Pulmonary artery endothelial cell (primary cell): Measurements from ENCODE around the gene SCN8A. TPM values are rescaled to one million over a fixed set of nuclear protein-coding genes. Genes with fewer than 3 reads are reported as not detected.
"Not testable (repeated sequence)": the region's sequence is repeated elsewhere in the genome, so short reads cannot be mapped to it uniquely, and the experiment has no call there.

Source experiments
- DNase-seq: peaks from one replicate; pipeline ENCODE4 v3.0.0-alpha.2; 2011; ENCODE audit warnings: low read depth, low spot score
- total RNA-seq: library from RNA; depleted of rRNA; stranded (reverse); fragments of >200 nt; gene quantifications from 2 replicates; pipeline ENCODE4 v1.2.3, GENCODE V29; 2014

The SCN8A gene
- total RNA-seq, 1 donor from 2014 or later = 21.0 TPM

DNA sequence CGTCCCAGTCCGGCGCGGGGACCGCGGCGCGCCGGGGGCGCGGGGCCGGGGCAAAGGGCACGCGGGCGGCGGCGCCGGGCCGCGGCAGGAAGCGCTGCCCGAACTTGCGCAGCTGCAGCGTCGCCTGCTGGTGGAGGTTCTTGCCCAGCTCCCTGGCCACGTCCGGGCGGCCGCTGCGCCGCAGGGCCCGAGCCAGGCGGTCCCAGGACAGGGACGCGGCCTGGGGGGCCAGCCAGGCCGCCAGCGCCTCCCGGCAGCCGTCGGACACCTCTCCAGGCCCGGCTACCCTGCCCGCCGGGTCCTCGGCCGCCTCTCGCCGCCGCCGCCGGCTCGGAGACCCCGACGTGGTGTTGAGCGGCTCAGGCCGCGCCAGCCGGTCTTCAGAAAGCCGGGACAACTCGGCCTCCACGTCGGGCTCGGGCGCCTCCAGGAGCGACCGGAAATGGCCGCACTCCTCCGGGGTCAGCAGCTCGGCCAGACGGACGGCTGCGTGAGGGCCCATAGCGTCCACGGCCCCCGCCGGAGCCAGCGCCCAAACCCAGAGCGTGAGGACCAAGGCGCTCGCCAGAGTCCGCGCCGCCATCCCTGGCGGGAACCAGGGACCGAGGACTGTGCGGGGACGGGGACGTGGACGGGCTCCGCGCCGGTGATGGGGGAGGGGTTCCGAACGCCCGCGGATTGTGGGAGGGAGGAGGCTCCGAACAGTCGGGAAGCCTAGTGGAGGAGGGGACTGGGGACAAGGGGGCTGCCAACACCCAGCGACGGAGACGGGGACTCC is 223.5 kb downstream of the SCN8A start:
- peak; percentile 44 for DNase-seq

DNA sequence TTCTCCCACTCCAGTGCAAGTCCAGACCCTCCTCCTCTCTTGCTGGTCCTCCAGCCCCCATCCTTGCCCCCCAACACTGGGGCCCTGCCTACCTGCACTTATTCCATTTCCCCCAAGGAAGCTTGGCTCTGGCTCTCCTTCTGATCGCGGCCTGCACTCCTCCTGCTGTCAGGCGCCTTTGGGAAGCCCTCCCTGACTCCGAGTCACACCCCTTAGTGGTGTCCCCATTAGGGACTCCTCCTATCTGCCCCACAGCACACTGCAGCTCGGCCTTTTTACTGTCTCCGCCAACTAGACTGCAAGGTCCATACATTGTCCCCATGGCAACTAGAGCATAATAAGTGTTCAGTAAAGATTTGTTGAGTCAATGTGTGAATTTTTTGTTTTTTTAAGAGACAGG is 224.5 kb downstream of the SCN8A start:
- no peak for DNase-seq

DNA sequence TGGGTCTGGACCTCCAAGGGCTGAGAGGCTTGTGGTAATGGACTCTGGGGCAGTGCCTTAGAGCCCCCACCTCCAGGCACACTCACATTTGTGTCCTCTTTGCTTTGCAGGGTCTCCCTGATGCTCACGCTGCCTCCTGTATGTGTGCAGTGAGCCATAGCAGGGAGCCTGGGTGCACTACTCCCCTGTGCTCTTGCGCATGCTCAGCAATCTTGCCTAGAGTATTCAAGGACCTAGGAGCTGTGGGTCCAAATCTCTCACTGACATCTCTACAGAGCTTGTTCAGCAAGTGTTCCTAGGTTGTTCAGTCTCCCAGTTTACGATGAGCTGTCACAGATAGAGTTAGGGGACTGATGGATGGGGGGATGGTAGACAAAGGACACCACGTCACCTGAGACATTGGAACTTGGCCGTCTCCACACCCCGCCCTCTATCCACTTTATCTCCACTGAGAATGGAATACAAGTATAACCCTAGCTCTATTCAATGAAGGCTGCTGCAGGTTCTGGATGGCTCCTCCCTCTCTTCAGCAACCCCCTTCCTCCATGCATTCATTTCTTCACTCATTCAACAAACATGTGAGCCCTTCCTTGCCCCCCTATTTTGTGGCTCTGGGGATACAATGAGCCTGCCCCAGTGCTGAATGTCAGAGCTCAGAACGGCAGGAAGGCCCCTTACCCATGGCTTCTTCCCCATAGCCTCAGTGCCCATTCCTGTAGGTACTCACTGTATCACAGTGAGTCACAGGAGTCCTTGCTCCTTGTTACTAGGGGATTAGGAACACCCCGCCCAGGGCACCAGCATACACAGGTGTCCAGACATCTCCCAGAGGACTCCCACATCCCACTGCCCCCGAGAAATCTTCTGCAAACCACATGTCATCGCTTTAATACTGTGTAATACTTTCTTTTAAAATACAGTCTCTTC is 226.3 kb downstream of the SCN8A start:
- no peak for DNase-seq

DNA sequence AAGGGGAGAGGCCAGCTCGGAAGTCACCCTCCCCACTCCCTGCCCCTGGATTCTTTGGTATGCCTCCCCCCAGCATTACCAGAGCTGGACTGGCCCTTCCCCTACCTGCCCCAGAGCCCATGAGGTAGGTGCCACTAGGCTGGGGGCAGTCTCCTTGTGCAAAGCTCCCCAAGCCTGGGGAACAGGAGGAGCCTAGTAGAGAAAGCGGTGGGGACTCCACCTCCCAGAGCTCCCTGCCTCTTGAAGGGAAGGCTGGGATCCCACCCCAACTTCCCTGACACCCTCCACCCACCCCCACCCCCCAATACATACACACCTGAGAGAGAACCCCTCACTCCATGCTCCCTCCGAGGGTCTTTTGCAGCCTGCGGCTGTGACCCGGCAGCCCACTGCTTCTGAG is 227.1 kb downstream of the SCN8A start:
- no peak for DNase-seq

DNA sequence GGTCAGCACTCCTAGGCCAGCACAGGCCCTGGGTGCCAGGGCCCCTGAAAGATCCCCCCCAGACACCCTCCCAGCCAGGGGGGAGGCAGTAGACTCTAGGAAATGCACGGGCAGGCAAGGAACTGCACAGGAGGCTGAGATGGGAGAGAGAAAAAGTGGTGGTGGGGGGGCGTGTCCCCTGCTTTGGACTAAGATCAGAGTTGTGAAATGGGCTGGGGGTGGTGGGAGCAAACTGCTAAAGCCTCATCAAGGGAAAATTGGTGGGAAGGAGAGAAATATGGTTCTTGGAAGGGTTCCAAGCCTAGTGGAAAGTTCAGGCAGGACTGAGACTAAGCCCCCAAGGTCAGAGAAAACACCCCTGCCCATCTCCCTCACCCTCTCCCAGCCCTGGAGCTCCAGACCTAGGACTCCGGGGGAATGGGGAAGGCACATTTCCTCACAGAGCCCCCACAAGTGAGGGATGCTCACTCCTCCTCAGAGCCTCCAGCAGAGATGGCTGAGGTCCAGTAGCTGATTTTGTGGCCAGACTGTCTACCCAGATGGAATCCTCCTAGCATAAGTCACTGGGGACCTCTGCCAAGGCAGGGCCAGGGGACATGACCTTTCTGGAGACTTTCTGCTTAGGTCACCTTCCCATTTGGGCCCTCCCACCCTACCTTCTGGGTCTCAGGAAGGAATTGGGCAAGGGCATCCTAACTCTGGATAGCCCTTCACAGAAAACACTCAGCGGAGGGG is 227.7 kb downstream of the SCN8A start:
- no peak for DNase-seq

DNA sequence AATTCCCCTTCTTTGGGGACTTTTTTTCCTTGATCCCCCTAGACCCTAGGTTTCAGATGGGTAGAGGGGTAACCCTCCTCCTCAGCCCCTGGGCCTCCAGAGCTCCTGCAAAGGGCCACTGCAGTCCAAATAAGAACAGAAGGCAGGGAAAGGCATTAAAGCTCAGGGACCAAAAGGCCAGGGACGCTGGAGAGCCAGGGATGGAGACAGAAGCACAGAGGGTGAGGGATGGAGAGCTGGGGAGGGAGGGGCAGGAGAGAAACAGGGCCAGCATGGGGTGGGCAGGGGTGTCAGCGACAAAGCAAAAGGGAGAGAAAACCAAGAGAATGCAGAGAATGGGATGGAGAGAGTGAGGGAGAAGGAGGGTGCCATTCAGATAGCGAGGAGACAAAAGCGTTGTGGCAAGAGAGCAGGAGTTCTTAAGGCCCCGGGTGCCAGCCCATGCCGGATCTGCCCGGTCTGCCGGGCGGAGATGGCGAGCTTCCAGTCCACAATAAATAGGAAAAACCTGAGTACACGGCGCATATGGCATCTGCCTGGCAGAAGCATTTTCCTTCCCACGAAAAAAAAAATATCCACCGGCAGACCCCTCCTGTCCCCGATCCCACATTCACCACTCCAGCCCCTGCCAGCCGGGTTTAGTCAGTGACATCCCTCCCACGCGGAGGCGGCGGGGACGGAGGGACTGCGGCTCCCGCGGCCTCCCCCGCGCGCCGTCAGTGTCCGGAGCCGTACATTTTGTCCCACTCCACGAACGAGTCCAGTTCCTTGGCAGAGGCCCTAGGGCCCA is 228.9 kb downstream of the SCN8A start:
- DNase-seq = no peak

DNA sequence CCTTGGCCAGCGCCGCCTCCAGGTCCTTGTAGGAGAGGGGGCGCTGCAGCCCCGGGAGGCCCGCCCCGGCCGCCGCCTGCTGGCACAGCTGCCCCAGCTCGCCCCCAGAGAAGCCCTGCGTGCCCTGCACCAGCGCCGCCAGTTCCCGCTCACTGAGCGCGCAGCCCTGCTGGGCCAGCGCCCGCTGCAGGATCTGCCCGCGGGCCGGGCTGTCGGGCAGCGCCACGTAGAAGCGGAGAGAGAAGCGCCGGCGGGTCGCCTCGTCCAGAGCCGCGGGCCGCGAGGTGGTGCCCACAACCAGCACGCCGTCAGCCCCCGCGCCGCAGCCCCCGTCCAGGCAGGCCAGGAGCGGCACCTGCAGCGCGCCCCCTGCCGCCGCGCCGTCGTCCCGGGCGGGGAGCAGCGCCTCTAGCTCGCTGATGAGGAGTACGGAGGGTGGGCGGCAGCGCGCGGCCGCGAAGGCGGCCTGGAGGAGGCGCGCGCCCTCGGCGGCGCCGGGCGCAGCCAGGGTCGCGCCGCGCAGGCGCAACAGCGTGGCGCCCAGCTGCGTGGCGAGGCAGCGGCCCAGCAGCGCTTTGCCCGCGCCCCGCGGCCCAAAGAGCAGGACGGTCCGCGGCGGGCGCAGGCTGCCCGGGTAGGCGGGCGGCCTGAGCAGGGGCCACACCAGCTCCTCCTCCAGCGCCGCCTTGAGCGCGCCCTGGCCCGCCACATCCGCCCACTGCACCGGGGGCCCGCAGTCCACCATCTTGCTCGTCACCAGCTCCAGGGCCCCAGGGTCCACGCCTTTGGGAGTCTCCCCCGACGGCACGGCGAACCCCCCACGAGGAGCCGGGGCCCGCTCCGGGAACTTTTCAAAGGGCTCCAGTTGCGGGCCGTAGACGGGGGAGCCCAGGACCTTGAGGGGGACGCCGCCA is 229.8 kb downstream of the SCN8A start:
- DNase-seq = no peak

DNA sequence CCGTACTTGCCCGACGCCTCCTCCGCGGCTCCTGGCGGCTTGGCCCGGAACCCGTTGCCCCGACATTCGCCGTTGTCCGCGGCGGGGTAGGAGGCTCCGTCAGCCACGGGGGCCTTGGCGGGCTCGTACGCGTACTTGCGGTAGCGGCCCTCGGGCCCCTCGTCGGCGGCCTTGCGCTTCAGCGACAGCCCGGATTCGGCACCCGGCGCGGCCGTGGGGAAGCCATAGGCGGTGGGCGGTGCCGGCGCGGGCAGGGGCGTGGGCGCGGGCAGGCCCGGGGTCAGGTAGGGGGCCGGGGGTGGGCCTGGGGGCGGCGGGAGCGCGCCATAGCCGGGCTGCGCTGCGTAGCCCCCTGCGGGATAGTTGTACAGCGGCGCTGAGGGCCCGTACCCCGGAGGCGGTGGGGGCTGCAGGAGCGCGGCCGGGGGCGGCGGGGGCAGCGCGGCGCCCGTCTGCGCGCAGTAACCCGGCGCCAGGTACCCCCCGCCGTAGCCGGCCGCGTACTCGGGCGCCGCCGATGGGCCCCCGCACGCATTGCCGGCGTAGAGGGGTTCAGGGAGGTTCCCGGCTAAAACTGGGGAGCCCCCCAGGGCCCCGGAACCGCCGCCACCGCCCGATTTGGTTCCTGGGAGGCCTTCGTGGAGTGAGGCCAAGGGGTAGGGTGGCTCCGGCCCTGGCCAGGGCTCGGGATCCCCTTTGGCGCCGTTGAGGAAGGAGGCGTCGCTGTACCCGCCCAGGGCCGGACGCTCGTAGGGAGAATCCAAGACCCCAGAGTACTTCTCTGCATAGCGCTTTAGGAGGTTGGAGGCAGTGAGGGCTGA is 230.6 kb downstream of the SCN8A start:
- DNase-seq = no peak

DNA sequence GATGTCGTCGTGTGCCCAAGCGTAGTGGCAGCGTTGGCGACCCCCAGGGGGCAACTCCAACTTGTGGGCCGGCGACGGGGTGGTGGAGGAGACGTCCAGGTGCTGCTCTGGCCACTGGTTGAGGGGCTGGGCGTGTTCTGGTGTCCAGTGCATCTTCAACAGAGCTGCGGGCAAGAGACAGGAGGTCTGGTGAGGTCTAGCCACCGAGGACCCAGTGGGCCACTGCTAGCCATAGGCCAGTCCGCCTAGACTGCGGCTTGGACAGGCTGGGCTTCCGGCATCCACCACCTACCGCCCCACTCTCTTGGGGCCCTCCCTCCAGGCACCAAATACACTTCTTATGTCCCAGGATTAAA is 231.2 kb downstream of the SCN8A start:
- DNase-seq = no peak

DNA sequence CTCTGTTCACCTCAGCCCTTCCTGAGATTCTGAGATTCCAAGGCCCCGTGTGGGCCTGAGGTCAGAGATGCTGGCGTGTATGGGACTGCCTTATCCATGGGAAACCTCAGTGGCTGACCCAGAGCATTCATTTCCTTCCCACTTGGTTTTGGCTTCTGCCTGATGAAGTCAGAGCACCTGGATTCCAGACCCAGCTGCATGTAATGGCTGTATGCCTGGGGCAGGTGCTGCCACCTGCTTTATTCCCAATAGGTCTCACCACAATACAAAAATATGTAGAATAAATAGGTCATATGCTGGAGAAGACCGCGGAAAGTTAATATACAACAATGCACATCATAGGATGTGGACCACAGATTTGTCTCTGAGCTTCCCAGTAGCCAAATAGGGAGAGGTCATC is 231.9 kb downstream of the SCN8A start:
- no peak for DNase-seq

DNA sequence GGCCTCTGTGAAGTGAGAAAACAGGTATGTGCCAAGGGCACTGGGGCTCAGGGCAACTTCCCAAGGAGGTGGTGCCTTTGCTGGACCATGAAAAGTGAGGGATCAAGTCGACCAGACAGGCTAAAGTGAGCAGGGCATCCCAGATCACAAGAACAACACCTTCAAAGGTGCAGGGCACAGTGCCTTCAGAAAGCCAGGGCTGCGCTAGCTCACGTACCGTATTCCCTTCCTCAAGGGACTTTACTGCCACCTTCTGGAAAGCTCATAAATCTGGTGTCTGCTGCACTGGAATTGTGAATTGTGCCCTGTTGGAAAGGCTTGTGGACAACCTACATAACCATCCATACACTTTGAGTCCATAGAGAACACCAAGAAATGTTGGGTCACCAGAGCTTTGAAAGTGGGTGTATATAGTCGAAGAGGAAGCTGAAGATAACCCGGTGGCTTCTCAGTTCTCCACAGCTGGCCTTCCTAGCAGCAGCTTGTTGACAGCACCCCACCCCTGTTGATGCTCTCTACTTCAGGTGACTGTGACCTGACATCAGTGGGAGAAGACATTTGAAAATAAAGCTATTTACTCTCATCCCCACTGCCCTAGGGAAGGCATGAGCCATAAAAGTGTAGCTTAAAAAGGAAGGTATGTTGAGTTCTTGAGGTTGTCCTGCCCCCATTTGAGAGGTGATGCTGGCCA is 233.0 kb downstream of the SCN8A start:
- DNase-seq = peak; percentile 45

DNA sequence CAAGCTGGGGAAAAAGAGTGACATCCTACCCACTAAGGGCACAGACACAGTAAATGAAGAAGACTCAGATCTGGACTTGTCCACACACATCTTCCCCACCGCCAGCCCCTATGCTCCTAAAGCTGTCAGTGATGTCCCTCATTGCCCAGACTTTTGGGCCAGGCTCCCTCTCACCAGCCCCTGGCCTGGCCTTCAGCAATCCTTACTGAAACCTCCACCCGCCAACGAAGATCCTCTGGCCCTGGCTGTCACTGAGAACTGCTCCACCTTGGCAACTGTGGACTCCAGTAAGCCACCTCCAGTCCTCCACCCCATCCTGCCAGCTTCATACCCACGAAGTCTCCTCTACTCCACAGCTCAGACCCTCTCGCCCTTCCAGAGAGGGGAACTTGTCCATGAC is 234.2 kb downstream of the SCN8A start:
- no peak for DNase-seq

DNA sequence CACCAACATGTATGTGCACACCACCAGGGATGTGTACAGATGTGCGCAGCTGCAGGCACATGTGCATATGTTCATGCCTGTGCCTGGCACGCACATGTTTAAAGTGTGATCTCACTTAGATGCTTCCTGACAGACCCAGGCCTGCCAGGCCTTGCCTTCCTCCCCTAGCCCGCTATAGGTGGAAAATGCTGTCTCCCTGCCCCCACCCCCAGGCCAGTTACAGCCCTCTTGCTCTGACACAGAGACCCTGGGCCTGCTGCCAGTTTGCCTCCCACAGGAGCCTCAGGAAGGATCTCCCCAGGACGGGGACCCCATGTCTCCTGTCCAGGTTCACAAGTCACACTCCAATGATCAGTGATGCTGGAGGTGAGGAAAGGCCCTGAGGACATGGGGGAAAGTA is 235.8 kb downstream of the SCN8A start:
- DNase-seq = no peak

DNA sequence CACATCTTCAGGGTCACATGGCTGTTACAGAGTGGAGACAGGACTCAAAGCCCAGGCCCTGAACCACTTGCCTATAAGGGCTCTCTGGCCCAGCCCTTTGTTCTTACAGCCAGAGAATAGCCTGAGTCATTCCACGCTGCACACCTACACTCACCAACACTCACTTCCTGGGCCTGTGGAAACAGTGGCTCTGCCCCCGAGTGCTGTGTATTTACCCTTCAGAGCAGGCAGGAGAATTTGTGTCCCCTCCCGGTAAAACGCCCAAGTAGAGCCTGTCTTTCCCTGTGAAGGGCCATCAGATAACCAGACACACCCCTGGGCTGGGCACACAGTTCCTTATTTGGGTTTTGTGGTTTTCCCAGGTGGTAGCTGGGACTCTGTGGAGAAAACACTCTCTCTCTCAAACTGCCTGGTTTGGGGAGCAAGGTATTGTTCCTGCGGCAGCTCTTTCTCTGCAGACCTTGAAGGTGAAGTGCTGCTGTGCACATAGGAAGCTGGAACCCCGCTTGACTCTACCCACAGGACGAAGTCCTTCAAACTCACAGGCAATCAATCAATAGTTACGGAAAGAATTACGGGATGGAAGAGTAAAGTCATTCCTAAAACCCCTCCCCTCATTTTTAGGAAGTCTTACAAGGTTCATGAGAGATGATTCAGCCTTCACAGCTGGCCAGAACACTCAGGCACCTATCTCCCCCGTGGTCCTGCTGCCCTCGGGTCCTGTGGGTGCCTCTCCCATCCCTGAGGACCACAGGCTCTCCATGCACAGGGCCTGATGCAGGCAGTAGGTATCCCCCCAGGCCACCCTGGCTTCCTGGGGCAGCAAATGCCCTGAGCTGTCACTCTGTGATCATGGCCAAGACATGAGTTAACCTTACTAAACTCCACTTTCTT is 237.1 kb downstream of the SCN8A start:
- no peak for DNase-seq

DNA sequence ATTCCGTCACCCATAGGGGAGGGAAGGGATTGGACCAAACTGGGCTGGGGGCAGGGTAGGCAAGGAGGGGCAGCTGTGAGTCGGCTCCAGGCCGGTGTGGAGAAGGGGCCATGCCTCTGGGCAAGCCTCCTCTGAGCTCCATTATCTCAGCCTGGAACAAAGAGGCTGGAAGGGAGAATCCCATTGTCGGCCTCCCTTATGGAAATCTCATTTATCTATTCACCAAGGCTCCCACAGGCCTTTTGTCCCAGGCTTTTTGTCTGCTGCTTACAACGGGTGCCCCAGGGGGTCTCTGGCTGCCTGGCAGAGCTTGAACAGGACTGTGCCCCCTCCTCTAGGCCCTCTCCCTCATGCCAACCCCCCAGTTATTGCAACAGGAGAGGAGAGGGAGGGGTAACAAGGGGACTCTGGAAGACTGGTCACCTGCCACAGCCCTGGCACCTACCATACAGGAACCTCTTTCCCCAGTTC is 238.0 kb downstream of the SCN8A start:
- no peak for DNase-seq

DNA sequence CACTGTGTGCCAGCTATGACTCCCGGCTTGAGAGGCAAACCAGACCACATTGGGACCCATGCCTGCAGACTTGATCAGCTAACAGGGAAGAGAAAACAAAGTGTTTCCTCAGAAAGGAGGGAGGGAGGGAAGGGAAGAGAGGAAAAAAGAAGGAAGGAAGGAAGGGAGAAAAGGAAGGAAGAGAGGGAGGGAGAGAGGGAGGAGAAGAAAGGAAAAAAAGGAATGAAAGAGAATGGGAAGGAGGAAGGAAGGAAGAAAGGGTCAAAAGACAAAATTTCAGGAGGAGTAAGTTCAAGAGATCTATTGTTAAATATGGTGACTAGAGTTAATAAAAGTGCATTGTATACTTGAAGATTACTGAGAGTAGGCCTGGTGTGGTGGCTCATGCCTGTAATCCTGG is 238.6 kb downstream of the SCN8A start:
- DNase-seq = no peak

DNA sequence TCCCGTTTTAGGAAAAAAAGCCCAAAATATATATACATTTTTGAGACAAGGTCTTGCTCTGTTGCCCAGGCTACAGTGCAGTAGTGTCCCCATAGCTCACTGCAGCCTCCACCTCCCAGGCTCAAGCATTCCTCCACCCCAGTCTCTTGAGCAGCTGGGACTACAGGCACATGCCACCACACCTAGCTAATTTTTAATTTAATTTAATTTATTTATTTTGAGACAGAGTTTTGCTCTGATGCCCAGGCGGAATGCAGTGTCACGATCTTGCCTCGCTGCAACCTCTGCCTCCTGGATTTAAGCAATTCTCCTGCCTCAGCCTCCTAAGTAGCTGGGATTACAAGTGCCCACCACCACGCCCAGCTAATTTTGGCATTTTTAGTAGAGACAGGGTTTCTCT is 240.8 kb downstream of the SCN8A start:
- not testable (repeated sequence) for DNase-seq
